ENCODE measurements around the gene JAM3.

DNA sequence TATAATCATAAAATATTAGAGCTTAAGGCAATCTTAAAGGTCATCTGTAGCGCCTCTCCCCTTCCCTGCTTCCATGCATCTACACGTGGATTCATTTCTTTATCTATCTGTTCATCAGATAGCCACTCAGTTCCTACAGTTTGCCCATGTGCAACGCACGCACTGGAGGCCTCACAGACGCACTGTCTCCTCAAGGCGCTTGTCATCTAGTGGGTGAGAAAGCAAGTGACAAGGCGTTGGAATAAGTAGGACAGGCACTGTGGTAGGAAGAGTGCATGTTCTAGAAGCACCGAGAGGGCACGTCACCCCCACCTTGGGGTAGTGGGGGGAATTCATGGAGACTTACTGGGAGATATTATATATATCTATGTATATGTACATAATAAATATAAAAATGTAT, 20.8 kb upstream of the JAM3 start:
- TF ChIP-seq, protein P1, sequence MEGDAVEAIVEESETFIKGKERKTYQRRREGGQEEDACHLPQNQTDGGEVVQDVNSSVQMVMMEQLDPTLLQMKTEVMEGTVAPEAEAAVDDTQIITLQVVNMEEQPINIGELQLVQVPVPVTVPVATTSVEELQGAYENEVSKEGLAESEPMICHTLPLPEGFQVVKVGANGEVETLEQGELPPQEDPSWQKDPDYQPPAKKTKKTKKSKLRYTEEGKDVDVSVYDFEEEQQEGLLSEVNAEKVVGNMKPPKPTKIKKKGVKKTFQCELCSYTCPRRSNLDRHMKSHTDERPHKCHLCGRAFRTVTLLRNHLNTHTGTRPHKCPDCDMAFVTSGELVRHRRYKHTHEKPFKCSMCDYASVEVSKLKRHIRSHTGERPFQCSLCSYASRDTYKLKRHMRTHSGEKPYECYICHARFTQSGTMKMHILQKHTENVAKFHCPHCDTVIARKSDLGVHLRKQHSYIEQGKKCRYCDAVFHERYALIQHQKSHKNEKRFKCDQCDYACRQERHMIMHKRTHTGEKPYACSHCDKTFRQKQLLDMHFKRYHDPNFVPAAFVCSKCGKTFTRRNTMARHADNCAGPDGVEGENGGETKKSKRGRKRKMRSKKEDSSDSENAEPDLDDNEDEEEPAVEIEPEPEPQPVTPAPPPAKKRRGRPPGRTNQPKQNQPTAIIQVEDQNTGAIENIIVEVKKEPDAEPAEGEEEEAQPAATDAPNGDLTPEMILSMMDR (IDR thresholded peaks at IDR 0.05), result no peak
- no peak for TF ChIP-seq EP300 (IDR thresholded peaks at IDR 0.05)

All from suprapubic skin (tissue), 3 donors.